H1 (cell line): Measurements from ENCODE around the gene UNK. TPM values are rescaled to one million over a fixed set of nuclear protein-coding genes. Genes with fewer than 3 reads are reported as not detected.

Experiments
- ASH2L ChIP-seq: fragments of 200-600, 300-600 bp; sonication (generic); IDR thresholded peaks from one replicate; pipeline ENCODE4 v1.7.1; 2017; ENCODE audit warnings: low read length
- CHD2 ChIP-seq: IDR thresholded peaks from 2 replicates; pipeline ENCODE4 v1.6.1; 2012; ENCODE audit warnings: low read length, improper control_type of control experiment
- EP300 ChIP-seq, 2 experiments: IDR thresholded peaks; 1 replicate in 1 of 2; 2 replicates in 1 of 2; pipeline ENCODE4 v1.6.1; 2011 to 2012; ENCODE audit warnings: low read depth in 2 of 2, low read length in 2 of 2, mild to moderate bottlenecking in 2 of 2, borderline replicate concordance in 1 of 2, inconsistent platforms in 1 of 2, moderate library complexity in 1 of 2
- JUND ChIP-seq: IDR thresholded peaks from 2 replicates; pipeline ENCODE4 v1.6.1; 2011; ENCODE audit warnings: mild to moderate bottlenecking, improper control_type of control experiment, low read length
- KDM1A ChIP-seq: fragments of 200-600, 300-600 bp; sonication (generic); IDR thresholded peaks from 2 replicates; pipeline ENCODE4 v1.7.1; 2016; ENCODE audit warnings: mild to moderate bottlenecking, low read length, borderline replicate concordance
- MAFK ChIP-seq: IDR thresholded peaks from 2 replicates; pipeline ENCODE4 v1.6.1; 2012; ENCODE audit warnings: low read depth, mild to moderate bottlenecking, improper control_type of control experiment, low read length
- NRF1 ChIP-seq: IDR thresholded peaks from 2 replicates; pipeline ENCODE4 v1.6.1; 2011; ENCODE audit warnings: mild to moderate bottlenecking, low read depth, low read length, improper control_type of control experiment
- TAF1 ChIP-seq: IDR thresholded peaks from 2 replicates; pipeline ENCODE4 v1.6.1; 2011; ENCODE audit warnings: mild to moderate bottlenecking, low read depth, low read length
- YY1 ChIP-seq: IDR thresholded peaks from 2 replicates; pipeline ENCODE4 v1.6.1; 2011; ENCODE audit warnings: low read depth, mild to moderate bottlenecking, low read length
- polyA plus RNA-seq, 7 experiments: library from polyadenylated mRNA; depleted of rRNA in 3 of 7; stranded (reverse) in 5 of 7; unstranded in 2 of 7; fragments of >200 nt in 5 of 7; fragments of 200-250 nt in 2 of 7; gene quantifications; 1 replicate in 5 of 7; 2 replicates in 1 of 7; 4 replicates in 1 of 7; pipeline versions ENCODE4 v1.2.1 to v1.2.3, GENCODE V29; 2011 to 2013; ENCODE audit warnings: missing spikeins in 2 of 7, mixed read lengths in 2 of 7
- total RNA-seq: library from RNA; stranded (reverse); fragmentation: NEBNext Ultra II Directional; extraction: Animal tissue kit (Norgen Biotek cat#: 25700); gene quantifications from 2 replicates; pipeline ENCODE4 v1.2.1, GENCODE V29; 2021

The UNK gene
- total and polyA plus RNA-seq, 2 of the 8 experiments (the other 6 are each of a cell fraction or from before 2014, with no cell fraction given), result 24.2 to 33.3 TPM

DNA sequence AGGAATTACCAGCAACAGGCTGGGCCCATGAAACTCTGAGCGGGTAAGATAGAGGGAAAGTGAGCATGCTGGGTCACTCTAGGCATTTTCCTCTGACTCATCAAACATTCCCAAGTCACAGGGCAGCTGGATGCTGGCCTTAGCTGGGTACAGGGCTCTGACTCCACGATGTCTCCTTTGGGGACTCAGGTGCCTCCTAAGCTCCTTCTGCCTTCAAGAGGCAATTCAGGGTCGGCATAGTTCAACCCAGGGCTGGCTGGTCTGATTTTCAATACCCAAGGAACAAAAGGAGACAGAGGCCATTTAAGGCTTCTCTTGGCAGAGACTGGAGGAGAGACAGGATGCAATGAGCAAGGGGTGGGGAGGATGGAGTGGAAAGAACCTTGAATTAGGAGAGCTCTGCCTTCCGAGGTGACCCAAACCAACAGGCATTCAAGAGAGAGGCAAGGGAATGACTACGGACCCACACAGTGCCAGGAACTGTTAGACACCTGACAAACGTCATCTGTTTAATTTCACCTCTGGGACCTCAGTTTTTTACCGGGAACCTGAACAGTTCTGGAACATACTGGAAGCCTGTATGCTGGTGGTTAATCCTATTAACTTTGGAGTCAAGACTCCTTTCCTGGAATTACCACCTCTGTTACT is 69.6 kb downstream of the UNK start (continued):
- no peak for TF ChIP-seq TAF1
- TF ChIP-seq CHD2, result no peak
- TF ChIP-seq ASH2L, result no peak
- no peak for TF ChIP-seq KDM1A
- no peak for TF ChIP-seq EP300 (IDR thresholded peaks at IDR 0.05; ENCODE audit: borderline replicate concordance in 1 of 2, low read depth in 2 of 2, low read length in 2 of 2)
- no peak for TF ChIP-seq MAFK
- no peak for TF ChIP-seq JUND
- no peak for TF ChIP-seq YY1
- TF ChIP-seq NRF1, result no peak
